GM23338 (cell line): ENCODE results near the gene TBCC. TPM values are rescaled to one million over a fixed set of nuclear protein-coding genes. Genes with fewer than 3 reads are reported as not detected.

Source experiments
- ATAC-seq: fragments of 200-7000 bp; cut with Tn5 transposase; 3 replicates; pipeline ENCODE4 v1.9.1; 2020
- DNase-seq: peaks from one replicate; pipeline ENCODE4 v3.0.0-alpha.2; 2015; ENCODE audit warnings: low spot score
- H2AFZ ChIP-seq: fragments of 200-600 bp; sonication (generic); 2 replicates; pipeline ENCODE4 v1.8.0; 2016; ENCODE audit warnings: antibody characterized with exemption, mild to moderate bottlenecking, moderate library complexity
- H3F3A ChIP-seq: fragments of 200-600 bp; sonication (generic); replicated peaks from 2 replicates; pipeline ENCODE4 v1.8.0; 2017; ENCODE audit warnings: antibody characterized with exemption, mixed run types, low read depth
- H3K27ac ChIP-seq: fragments of 200-600 bp; sonication (generic); 2 replicates; pipeline ENCODE4 v1.6.1; 2016; ENCODE audit warnings: low read depth
- H3K27me3 ChIP-seq: fragments of 200-600 bp; sonication (generic); 2 replicates; pipeline ENCODE4 v1.8.0; 2016; ENCODE audit warnings: mild to moderate bottlenecking, mixed run types, moderate library complexity; ENCODE audit not compliant: insufficient read depth
- H3K36me3 ChIP-seq: fragments of 200-600 bp; sonication (generic); 2 replicates; pipeline ENCODE4 v1.8.0; 2016; ENCODE audit warnings: mild to moderate bottlenecking; ENCODE audit not compliant: insufficient read depth
- H3K4me1 ChIP-seq: fragments of 200-600 bp; sonication (generic); 2 replicates; pipeline ENCODE4 v1.8.0; 2016; ENCODE audit warnings: mild to moderate bottlenecking, moderate library complexity; ENCODE audit not compliant: insufficient read depth
- H3K4me2 ChIP-seq: fragments of 200-600 bp; sonication (generic); 2 replicates; pipeline ENCODE4 v1.7.1; 2017; ENCODE audit warnings: mixed run types
- H3K4me3 ChIP-seq: fragments of 200-600 bp; sonication (generic); 2 replicates; pipeline ENCODE4 v1.6.1; 2016; ENCODE audit warnings: mixed run types
- H3K79me2 ChIP-seq: fragments of 200-600 bp; sonication (generic); replicated peaks from 2 replicates; pipeline ENCODE4 v1.8.0; 2017; ENCODE audit warnings: mild to moderate bottlenecking; ENCODE audit not compliant: insufficient read depth
- H3K9me2 ChIP-seq: fragments of 200-600 bp; sonication (generic); 2 replicates; pipeline ENCODE4 v1.8.0; 2017; ENCODE audit not compliant: insufficient read depth
- H4K20me1 ChIP-seq: fragments of 200-600 bp; sonication (generic); replicated peaks from 2 replicates; pipeline ENCODE4 v1.8.0; 2017; ENCODE audit warnings: mild to moderate bottlenecking; ENCODE audit not compliant: insufficient read depth
- H3K27ac Mint-ChIP-seq: 2 replicates; pipeline ENCODE4 v1.8.0; 2020; ENCODE audit warnings: inconsistent platforms, mild to moderate bottlenecking, moderate library complexity, mixed read lengths
- H3K27me3 Mint-ChIP-seq: 3 replicates; pipeline ENCODE4 v1.8.0; 2022; ENCODE audit warnings: low read depth, mild to moderate bottlenecking, moderate library complexity, mixed read lengths, inconsistent platforms; ENCODE audit not compliant: insufficient read depth, poor library complexity
- H3K36me3 Mint-ChIP-seq: 3 replicates; pipeline ENCODE4 v1.8.0; 2021; ENCODE audit warnings: low read depth, mild to moderate bottlenecking, inconsistent platforms, moderate library complexity, mixed read lengths
- H3K4me1 Mint-ChIP-seq: 3 replicates; pipeline ENCODE4 v1.8.0; 2020; ENCODE audit warnings: mild to moderate bottlenecking, inconsistent platforms, mixed read lengths
- H3K4me3 Mint-ChIP-seq: 3 replicates; pipeline ENCODE4 v1.8.0; 2021; ENCODE audit warnings: moderate library complexity, mild to moderate bottlenecking, inconsistent platforms, mixed read lengths
- H3K9me3 Mint-ChIP-seq: 3 replicates; pipeline ENCODE4 v1.8.0; 2020; ENCODE audit warnings: moderate library complexity, mild to moderate bottlenecking, inconsistent platforms, mixed read lengths
- CREB1 ChIP-seq: fragments of 250-450 bp; sonication (Bioruptor Pico); IDR thresholded peaks from 2 replicates; pipeline ENCODE4 v1.5.0; 2020; ENCODE audit warnings: low read depth, mild to moderate bottlenecking, moderate library complexity
- ETS1 ChIP-seq: IDR thresholded peaks from 2 replicates; pipeline ENCODE4 v1.6.1; 2016; ENCODE audit warnings: antibody characterized with exemption
- EZH2 ChIP-seq: fragments of 200-600 bp; sonication (generic); IDR thresholded peaks from one replicate; pipeline ENCODE4 v1.8.0; 2017; ENCODE audit warnings: antibody characterized with exemption, mild to moderate bottlenecking, low read depth; ENCODE audit not compliant: unreplicated experiment
- EZH2phosphoT487 ChIP-seq: fragments of 200-600 bp; sonication (generic); IDR thresholded peaks from one replicate; pipeline ENCODE4 v1.8.1; 2018; ENCODE audit warnings: antibody characterized with exemption; ENCODE audit not compliant: unreplicated experiment
- JUNB ChIP-seq: IDR thresholded peaks from one replicate; pipeline ENCODE4 v1.6.1; 2016; ENCODE audit warnings: antibody characterized with exemption; ENCODE audit not compliant: unreplicated experiment
- NANOG ChIP-seq: IDR thresholded peaks from 2 replicates; pipeline ENCODE4 v1.6.1; 2016; ENCODE audit warnings: antibody characterized with exemption, borderline replicate concordance
- POLR2AphosphoS5 ChIP-seq: IDR thresholded peaks from 2 replicates; pipeline ENCODE4 v1.6.1; 2016; ENCODE audit warnings: antibody characterized with exemption, low read depth
- REST ChIP-seq: IDR thresholded peaks from one replicate; pipeline ENCODE4 v1.6.1; 2018; ENCODE audit warnings: antibody characterized with exemption; ENCODE audit not compliant: unreplicated experiment
- STAT1 ChIP-seq: IDR thresholded peaks from one replicate; pipeline ENCODE4 v1.6.1; 2016; ENCODE audit warnings: antibody characterized with exemption; ENCODE audit not compliant: unreplicated experiment
- ZNF114 ChIP-seq: fragments of 250-450 bp; sonication (Bioruptor Pico); IDR thresholded peaks from 2 replicates; pipeline ENCODE4 v1.5.0; 2020; ENCODE audit warnings: mild to moderate bottlenecking, moderate library complexity
- ZNF331 ChIP-seq: fragments of 250-450 bp; sonication (Bioruptor Pico); IDR thresholded peaks from 2 replicates; pipeline ENCODE4 v1.5.0; 2020; ENCODE audit warnings: low read depth, mild to moderate bottlenecking, moderate library complexity
- ZNF462 ChIP-seq: fragments of 250-450 bp; sonication (Bioruptor Pico); IDR thresholded peaks from 2 replicates; pipeline ENCODE4 v1.5.0; 2020; ENCODE audit warnings: mild to moderate bottlenecking, moderate library complexity
- polyA plus RNA-seq: library from polyadenylated mRNA; unstranded; fragments of >200 nt; fragmentation: Nextera tagmentation; extraction: Ambion mirVana; gene quantifications from 2 replicates; pipeline ENCODE4 v1.2.1, GENCODE V29; 2016
- total RNA-seq: library from RNA; depleted of rRNA; stranded (reverse); fragments of >200 nt; shearing (Covaris generic); gene quantifications from 2 replicates; pipeline ENCODE4 v1.2.3, GENCODE V29; 2014

The TBCC gene
- total and polyA plus RNA-seq, 2 experiments from 2014 or later, result 45.0 to 48.3 TPM

- TF ChIP-seq EZH2 (no peak), ETS1 (no peak), POLR2AphosphoS5 (no peak)
Measured at GRCh38 chr6:42742116-42742894, 3.6 kb downstream of the TBCC start (continued).

- H3K79me2 ChIP-seq, result peaks cover 24% of the 10 kb centered on the region
- no peak overlapping the region for H3K4me2 ChIP-seq
- H3K4me1 ChIP-seq, result no peaks in the 10 kb centered on the region
- H4K20me1 ChIP-seq, result peaks cover 11% of the 10 kb centered on the region; the same call in 1 of the 2 replicates
- ATAC-seq (no peak), DNase-seq (no peak)
- no peak overlapping the region for H3K27ac ChIP-seq
- H3K27me3 ChIP-seq, result no peaks in the 10 kb centered on the region
- Mint-ChIP-seq H3K27ac (no peak overlapping the region), H3K27me3 (peaks cover 4% of the 10 kb centered on the region), H3K4me1 (peaks cover 6% of the 10 kb centered on the region; the same call in 2 of the 3 replicates), H3K9me3 (no peaks in the 10 kb centered on the region; the same call in 2 of the 3 replicates), H3K4me3 (no peak overlapping the region), H3K36me3 (peaks cover 3% of the 10 kb centered on the region)
- no peak overlapping the region for H3K4me3 ChIP-seq
- peak overlapping the region; percentile 19; the same call in 1 of the 2 replicates for H2AFZ ChIP-seq
- H3F3A ChIP-seq, result peaks cover 7% of the 10 kb centered on the region; the same call in 1 of the 2 replicates
- no peaks in the 10 kb centered on the region for H3K36me3 ChIP-seq
- TF ChIP-seq REST (no peak), CREB1 (CRISPR knock-in tag) (no peak), JUNB (no peak), ZNF462 (no peak), STAT1 (no peak), ETS1 (no peak), ZNF114 (no peak), POLR2AphosphoS5 (no peak), EZH2 (no peak), ZNF331 (no peak), NANOG (no peak), EZH2phosphoT487 (no peak)
- H3K9me2 ChIP-seq, result no peaks in the 10 kb centered on the region
Measured at GRCh38 chr6:42740725-42741124, 5.2 kb downstream of the TBCC start.
